Measurements from ENCODE around the gene AGFG1.

AGFG1 gene, protein sequence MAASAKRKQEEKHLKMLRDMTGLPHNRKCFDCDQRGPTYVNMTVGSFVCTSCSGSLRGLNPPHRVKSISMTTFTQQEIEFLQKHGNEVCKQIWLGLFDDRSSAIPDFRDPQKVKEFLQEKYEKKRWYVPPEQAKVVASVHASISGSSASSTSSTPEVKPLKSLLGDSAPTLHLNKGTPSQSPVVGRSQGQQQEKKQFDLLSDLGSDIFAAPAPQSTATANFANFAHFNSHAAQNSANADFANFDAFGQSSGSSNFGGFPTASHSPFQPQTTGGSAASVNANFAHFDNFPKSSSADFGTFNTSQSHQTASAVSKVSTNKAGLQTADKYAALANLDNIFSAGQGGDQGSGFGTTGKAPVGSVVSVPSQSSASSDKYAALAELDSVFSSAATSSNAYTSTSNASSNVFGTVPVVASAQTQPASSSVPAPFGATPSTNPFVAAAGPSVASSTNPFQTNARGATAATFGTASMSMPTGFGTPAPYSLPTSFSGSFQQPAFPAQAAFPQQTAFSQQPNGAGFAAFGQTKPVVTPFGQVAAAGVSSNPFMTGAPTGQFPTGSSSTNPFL

DNA sequence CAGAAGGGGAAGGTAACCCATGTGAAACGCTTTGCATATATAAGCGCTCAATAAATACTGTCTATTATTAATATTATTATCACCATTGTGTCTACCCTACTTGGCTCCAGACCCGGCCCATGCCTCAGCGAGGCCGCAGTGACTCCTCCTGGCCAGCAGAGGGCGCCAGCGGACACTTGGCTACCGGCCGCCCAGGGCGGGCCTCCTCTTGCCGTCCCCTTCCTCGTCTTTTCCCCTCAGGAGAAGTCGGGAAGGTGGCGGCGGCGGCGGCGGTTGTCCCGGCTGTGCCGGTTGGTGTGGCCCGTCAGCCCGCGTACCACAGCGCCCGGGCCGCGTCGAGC, at the start of gene AGFG1:
Gene AGFG1 (plus strand): TSS at position 233 of the 341 bp plus-strand sequence. CDS start 266 bp downstream, outside the sequence.
- DNase-seq, result peak; percentile 65

DNA sequence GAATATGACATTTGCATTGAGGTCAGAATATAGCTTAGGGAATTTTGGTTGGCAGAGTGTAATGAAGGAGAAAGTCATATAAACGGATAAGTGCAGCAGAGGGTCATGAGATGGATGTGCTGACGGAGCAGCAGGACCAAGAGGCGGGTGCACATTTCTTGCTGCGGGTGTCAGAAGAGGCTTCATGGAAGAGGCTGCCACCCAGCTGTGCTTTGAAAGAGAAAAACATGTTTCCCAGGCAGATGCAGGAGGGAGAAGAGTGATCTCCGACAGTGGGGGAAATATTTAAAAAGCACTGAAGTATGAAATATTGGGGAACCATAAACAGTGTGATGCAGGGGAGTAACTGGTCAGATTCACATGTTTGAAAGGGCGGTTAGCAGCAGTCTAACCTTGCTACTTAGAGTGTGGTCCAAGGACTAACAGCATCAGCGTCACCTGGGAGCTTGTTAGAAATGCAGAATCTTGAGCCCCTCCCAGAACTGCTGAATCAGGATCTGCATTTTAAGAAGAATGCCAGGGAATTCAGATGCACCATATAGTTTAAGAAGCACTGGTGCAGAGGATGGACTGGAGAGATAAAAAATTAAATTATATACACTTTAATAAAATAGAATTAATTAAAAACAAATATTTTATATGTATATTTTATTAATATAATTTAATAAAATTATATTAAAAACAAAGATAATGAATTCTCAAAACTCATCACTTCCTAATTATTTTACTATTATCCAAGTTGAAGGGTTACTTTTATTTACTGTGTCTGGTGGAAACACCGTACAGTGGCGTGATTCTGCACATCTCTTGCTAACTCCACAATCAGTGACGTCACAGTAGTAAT, 48.1 kb upstream of the AGFG1 start:
- DNase-seq, result no peak

DNA sequence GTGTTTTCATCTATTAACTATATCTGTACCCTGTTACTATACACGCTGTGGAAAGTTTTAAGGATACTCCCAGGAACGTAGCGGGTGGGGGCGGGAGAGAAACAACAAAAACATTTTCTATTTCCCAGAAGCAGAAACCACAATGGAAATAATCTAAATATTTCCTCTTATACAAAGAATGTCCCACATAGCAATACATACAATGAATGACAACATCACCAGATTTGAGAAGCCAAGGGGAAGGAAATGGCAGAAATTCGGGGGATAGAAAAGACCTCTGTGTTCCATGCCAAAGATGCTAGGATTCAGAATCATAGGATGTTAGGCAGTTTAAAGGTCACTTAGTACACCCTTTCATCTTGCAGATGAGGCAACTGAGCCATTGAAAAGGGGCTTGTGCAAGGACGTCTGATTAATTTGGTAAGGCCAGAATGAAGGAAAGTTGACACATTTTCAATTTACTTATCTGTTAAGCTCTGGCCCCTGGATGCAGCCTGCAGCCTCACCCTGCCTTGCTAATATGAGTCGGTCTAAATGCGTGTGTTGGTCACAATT, 43.1 kb upstream of the AGFG1 start:
- DNase-seq, result no peak

DNA sequence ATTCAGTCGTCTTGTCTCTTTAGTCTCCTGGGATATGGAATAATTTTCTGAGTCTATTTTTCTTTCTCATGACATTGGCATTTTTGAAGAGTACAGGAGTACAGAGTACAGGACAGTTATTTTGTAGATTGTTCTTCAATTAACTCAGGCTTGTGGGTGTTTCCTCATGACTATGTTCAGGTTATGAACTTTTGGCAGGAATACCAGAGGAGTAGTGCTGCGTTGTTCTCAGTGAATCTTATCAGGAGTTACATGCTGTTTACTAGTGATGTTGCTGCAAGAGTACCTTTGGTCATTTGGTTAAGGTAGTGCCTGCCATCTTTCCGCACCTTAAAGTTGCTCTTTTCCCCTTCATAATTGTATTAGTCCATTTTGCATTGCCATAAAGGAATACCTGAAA, 41.3 kb upstream of the AGFG1 start:
- no peak for DNase-seq

DNA sequence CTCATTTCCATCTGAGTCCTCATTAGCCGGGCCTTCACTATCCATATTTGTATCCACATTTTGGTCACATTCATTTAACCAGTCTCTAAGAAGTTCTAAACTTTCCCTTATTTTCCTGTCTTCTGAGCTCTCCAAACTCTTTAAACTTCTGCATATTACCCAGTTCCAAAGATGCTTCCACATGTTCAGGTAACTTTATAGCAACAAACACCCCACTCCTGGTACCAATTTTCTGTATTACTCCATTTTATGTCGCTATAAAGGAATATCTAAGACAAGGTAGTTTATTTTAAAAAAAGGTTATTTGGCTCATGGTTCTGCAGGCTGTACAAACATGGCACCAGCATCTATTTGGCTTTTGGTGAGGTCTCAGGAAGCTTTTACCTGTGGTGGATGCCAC, 38.8 kb upstream of the AGFG1 start:
- DNase-seq, result no peak

DNA sequence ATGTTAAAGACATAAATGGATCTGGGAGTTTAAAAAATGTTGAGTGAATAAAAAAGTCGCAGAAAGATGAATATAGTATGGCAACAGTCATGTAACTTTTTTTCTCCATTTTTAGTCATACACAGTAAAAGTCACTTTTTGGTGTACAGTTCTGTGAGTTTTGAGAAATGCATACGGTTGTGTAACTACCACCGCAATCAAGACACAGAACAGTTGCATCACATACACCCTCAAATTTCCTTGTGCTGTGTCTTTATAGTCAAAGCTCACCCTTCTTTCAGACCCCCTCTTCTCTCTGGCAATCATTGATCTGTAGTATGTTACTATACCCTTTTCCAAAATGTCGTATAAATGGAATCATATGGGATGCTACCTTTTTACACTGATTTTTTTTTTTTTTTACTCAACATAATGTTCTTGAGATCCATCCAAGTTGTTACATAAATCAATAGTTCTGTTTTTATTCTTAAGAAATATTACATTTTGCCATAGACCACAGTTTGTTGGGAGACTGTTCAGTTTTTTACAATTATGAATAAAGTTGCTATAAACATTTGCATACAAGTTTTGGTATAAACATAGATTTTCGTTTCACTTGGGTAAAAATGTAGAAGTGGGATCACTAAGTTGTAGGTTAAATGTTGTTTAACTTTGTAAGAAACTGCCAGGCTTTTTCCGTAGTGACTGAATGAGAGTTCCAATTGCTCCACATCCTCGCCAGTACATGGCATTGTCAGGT, 35.4 kb upstream of the AGFG1 start:
- no peak for DNase-seq

DNA sequence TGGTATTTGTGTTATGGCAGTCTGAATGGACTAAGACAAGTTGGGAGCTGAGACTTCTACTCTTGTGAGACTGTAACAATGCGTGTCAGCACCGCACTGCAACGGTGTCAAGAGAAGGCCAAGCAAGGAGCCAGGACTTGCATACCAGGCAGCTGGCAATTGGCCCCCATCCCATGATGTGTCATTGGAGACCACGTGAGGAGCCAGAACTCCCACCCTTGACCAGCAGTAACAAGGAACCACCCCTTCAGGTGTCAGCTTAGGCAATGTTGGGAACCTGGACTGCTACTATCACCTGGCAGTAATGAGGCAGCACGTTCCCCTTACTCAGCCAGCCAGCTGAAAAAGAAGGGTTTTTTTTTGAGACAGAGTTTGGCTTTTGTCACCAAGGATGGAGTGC, 32.7 kb upstream of the AGFG1 start:
- no peak for DNase-seq

DNA sequence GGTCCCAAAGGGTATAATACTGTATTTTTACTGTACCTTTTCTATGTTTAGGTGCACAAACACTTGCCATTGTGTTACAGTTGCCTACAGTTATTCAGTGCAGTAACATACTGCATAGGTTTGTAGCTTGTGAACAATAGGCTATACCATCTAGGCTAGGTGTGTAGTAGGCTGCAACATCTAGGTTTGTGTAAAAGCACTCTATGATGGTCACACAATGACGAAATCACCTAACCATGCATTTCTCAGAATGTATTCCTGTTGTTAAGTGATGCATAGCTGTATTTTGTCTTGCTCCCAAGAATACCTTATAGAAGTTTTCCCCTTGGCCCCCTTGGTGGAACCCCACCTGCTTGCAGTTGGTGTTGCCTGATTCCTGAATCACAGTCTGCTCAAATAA, 29.3 kb upstream of the AGFG1 start:
- no peak for DNase-seq

DNA sequence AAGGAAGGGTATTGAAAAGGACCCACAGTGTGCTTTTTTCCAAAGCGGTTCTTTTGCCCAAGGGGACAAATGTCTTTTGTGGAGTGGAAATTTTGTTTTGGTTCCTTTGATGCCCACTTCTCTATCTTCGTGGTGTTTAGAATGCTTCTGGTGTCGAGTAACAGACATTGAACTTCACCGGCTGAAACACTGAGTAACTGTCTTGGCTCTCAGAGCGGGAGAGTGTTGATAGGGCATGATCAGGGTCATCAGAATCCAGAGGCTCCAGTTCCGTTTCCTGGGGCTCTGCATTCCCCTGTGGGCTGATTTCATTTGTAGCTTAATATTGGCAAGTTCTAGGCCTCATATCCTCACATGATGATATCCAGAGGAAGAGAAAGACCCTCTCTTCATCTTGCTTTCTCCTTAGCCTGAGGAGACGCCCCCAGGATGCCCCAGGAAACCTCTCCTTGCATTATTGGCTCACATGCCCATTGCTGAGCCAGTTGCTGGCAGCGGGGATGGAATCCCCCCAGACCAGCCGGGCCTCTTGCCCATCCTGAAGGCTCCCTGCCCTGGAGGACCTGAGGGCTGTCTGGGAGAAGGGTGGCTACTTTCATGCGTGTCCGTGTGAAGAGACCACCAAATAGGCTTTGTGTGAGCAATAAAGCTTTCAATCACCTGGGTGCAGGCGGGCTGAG, 27.9 kb upstream of the AGFG1 start:
- no peak for DNase-seq

DNA sequence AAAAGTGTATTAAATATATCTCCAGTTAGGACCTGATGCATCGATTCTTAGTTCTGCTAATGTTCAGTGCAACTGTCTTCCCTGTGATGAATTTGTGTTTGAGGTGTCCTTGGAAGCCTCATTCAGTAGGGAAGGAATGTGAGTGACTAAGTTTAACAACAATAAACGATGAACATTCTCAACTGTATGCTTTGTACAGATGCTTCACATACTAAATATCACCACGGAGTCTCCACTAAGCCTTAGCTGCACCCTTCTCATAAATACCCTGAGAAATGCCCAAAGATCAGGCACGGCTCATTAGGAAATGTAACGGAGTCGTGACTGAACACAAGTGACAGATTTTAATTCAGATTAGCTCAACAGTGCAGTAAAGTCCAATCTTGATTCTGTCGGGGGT, 24.4 kb upstream of the AGFG1 start:
- no peak for DNase-seq

DNA sequence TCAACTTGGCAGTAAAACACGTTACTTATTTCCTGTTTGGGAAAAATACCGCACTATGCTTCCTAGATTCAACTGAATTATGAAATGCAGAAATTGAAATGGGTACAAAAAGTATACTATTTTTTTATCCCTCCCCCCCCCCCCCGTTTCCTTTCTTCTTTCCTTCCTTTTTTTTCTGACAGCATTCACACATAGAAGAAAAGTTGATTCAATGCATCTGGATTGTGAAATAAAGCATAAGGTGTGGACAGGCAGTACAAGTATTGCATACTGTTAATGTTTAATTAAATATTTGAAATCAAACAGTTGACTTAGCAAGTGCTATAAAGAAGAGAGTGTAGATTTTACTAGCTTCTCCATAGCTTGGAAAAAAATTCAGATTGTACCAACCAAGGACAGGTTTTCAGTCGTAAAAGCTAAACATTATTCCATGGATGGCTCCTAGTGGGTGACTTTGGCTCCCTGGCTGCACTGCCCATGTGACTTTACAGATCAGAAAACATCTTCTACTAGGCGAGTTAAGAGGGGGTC, 21.6 kb upstream of the AGFG1 start:
- no peak for DNase-seq

DNA sequence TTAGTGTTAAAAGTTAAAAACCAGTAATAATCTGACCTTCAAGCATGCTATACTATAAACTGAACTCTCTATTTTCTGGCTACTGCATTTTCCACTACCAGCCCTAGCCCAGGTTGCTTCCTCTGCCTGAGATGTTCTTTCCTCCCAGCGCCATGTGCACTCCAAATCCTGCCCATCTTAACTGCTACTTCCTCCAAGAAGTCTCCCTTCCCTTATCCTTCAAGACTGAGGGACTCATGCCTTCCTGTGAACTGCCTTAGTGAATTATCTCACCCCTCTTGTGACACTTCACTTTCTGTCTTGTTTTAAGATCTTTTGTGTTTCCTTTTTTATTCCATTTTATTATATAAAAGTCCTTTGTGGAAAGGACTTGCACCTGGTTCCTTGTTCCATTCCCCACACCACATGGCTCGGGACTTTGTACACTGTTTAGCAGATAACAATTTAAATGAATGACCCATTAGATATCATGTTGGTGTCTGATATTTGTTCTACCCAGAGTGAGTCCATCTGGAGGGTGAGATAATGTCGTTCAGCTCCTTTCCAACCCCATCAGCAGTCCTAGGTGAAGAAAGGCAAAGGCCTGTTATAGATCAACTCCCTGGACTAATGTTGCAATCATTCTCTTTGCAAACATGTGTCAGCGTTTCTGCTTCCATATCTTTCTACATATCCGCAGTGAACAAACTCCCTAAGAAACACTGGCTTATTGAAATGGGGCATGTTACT, 20.9 kb upstream of the AGFG1 start:
- DNase-seq, result no peak

DNA sequence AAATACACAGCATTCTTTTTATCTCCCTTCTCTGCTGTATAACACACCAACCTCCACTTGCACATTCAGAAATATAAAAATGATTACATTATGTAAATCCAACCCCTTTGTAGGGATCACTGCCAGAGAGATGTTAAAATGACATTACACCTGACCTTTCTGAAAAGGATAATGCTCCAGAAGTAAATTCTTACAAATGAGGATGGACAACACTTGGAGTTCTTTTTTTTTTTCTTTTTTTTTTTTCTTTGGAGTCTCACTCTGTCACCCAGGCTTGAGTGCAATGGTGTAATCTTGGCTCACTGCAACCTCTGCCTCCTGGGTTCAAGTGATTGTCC, 20.3 kb upstream of the AGFG1 start:
- no peak for DNase-seq

DNA sequence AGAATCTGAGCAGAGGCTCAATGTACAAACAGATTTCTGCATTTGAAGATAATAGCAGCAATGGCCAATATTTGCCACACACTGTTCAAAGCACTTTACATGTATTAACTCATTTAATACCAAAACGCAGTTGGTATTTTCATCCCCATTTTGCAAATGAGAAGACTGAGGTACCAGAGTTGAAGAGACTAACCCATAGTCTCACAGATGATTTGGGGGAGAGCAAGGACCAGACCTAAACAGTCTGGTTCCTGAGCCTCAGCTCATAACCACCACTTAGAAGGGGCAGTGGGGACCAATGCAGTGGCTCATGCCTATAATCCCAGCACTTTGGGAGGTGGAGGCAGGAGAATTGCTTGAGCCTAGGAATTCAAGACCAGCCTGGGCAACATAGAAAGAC, 18.1 kb upstream of the AGFG1 start:
- no peak for DNase-seq

DNA sequence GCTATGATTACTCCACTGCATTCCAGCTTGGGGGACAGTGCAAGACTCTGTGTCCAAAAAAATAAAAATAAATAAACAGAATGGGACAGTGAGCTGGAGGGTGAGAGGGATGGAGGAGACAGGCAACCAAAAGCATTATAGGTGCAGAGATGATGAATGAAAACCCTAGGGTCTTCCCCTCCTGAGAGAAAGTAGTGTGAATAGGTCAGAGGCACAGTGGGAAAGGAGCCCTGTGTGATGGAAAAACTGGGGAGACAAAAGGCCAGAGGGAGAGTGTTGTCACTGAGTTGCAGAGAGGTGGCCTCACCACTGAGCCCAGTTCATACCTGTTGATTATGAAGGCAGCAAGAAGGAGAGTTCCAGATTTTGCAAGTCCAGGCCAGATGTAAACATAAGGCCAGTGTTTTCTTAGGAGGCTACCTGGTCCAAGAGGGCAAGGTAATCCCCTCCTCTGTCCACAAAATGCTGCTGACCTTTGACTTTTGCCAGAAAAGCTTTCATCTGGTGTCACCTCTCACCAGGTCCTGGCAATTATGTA, 17.6 kb upstream of the AGFG1 start:
- DNase-seq, result no peak

DNA sequence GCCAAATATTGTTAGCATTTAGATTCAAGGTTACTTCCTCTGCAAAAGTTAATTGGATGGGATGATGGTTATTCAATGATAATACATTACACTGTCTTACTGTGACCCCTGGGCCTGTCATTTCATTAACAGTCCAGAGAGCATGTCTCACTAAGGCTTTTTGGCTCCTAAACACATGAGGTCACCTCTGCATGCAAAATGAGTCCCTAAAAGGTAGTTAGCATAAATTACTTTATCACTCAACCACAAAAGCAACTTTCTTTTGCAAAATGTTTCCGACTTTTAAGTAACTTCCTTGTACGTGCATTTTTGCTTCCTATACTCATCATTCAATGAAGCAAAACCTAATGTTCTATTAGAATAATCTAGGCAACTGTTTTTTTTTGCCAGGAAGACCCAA, 16.8 kb upstream of the AGFG1 start:
- no peak for DNase-seq

DNA sequence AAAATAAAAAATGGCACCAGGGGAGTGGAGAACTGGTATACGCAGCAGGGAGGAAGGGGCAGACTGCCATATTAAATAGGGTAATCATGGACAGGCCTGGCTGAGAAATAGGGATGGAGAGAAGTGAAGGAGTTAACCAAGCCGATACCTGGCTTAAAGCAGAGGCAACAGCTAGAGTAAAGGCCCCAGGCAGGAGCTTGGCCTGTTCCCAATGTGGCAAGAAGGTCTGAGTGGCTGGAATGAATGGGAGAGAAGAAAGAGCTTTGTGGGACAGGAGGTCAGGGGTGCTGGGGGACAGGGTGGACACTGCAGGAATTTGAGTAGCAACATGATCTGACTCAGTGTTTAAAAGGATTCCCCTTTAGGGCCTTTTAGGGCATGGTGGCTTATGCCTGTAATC, 15.9 kb upstream of the AGFG1 start:
- DNase-seq, result no peak

DNA sequence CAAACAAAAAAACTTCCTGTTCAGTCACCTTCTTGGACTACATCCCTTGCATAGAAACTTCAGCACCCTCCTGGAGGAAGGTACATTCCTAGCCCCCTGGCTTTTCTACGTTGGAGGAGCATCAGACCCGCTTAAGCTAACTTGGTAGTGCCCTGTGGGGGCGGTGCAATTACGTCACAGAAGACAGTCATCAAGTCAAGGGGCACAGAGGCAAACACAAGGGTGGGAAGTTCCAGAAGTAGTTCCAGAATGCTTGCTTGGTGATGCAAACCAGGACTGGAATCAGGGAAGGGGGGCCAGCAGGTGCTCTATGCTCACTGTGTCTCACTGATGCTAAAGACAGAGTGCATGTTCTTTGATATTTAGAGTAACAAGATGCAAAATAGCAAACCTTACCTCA, 15.2 kb upstream of the AGFG1 start:
- DNase-seq, result no peak

DNA sequence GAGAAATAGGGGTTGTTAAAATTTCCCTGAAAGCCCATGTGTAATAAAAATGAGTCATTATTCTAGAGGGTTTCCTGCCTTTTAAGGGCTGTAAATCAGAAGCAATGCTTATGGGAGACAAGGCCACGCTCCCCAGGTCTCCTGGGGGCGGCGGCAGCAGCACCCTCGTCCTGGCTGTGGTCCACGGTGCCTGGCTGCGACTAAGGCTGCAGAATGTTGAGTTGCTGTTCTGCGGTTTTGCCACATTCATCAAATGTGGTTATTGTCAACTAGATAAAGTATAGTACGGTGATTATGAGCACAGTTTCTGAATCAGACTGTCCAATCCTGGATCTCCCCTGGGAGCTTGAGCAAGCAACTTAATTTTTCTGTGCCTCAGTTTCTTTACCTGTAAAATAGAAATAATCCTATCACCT, 11.9 kb upstream of the AGFG1 start:
- no peak for DNase-seq

DNA sequence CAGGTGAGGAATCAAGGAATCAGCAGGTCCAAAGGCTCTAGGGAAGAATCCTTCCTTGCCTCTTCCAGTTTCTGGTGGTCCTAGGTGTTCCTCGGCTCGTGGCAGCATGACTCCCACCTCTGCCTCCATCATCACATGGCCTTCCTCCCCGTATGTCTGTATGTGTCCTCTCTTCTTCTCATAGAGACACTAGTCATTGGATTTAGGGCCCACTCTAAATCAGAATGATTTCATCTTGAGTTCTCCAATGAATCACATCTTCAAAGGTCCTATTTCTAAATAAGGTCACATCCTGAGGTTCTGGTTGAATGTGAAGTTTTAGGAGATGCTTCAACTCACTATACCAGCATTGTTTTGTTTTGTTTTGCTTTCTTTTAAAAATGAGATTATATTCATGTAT, 11.1 kb upstream of the AGFG1 start:
- no peak for DNase-seq

DNA sequence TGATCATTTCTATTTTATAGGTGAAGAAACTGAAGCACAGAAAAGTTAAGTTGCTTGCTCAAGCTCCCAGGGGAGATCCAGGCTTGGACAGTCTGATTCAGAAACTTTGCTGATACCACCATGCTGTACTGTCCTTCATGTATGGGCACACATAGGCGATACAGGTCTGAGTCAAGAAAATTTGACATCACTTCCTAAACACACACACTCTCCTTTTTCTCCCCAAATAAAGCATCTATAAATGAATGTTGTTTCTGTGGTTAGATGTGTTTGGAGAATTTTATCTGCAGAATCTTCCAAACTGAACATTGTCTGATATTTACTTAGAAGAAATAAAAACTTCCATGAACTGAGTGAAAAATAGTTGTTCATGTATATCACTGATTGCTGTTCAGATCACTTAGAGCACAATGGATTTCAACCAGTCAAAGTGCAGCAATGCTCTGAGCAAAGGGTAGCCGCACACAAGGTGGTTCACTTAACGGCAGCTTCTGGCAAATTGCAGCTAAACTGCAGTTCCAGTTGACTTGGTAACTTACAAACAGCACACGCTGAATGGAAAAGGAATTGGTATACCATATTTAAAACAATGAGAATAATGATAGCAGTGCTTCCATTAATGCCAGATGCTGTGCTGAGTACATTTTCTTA, 10.0 kb upstream of the AGFG1 start:
- no peak for DNase-seq

All from NCI-H1105 treated with DMSO at 0.1 percent for 48 hours (cell line).